HG03558 (cell line): ENCODE measurements around the gene KNDC1.
"Not testable (repeated sequence)": the region's sequence is repeated elsewhere in the genome, so short reads cannot be mapped to it uniquely, and the experiment has no call there.

Source experiments
- ATAC-seq: cut with Tn5 transposase; IDR thresholded peaks from one replicate; pipeline ENCODE4 v1.9.1; 2021; ENCODE audit warnings: moderate number of reproducible peaks; ENCODE audit not compliant: unreplicated experiment; ENCODE audit errors: extremely low read depth

Gene KNDC1

GRCh38 chr10:133234796-133235195 lies 74.8 kb downstream of the KNDC1 start:
- not testable (repeated sequence) for ATAC-seq

- ATAC-seq: no peak
These were observed 75.3 kb downstream of the KNDC1 start for GRCh38 chr10:133235265-133235855.

GRCh38 chr10:133235932-133236331 lies 75.9 kb downstream of the KNDC1 start:
- no peak for ATAC-seq

- no peak for ATAC-seq
These were observed 76.6 kb downstream of the KNDC1 start for GRCh38 chr10:133236401-133237240.

DNA sequence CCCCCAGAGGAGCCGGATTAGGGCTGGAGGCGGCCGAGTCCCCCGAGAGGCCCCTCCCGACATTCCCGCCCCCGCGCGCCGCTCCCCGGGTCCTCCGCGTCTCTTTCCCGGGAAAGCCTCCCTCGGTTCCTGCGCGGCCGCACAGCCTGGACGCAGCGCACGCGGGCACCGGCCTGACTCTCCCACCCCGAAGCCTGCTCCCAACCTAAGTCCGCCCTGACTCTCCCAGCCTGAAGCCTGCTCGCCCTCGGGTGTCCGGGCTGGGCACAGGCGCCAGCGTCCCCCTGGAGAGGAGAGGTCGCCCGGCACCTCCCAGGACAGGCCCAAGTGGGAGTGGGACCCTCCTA lies 77.2 kb downstream of the KNDC1 start:
- ATAC-seq: no peak

- no peak for ATAC-seq
These were observed 77.8 kb downstream of the KNDC1 start, which contains the start of gene VENTX for GRCh38 chr10:133237588-133238465. VENTX (plus strand) TSS chr10:133237855; CDS start chr10:133237915, 60 bp downstream.

DNA sequence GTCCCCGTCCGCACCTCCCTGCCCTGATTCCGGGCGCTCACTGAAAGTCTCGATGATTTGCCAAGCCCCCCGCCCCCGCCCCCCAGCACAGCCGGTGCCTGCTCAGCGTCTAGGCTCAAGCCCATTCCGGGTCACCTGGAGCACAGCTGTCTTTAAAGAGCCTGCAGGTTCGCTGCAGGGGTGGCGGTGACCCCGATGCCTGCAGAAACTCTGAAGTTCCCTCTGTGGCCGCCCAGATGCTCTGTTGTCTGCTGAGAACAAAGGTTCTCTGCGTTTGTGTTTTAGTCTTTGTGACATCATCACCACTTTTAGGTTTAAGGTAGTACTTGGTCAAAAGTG lies 78.4 kb downstream of the KNDC1 start:
- ATAC-seq: no peak

DNA sequence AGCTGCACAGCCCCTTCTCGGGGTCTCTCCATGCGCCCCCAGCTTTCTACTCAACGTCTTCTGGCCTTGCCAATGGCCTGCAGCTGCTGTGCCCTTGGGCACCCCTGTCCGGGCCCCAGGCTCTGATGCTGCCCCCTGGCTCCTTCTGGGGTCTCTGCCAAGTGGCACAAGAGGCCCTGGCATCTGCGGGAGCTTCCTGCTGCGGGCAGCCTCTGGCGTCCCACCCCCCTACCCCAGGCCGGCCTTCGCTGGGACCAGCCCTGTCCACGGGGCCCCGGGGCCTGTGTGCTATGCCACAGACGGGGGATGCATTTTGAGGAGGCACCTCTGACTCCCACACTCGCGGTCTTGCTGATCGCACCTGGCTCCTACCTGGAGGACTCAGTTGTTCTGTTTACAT lies 80.0 kb downstream of the KNDC1 start:
- ATAC-seq: no peak

DNA sequence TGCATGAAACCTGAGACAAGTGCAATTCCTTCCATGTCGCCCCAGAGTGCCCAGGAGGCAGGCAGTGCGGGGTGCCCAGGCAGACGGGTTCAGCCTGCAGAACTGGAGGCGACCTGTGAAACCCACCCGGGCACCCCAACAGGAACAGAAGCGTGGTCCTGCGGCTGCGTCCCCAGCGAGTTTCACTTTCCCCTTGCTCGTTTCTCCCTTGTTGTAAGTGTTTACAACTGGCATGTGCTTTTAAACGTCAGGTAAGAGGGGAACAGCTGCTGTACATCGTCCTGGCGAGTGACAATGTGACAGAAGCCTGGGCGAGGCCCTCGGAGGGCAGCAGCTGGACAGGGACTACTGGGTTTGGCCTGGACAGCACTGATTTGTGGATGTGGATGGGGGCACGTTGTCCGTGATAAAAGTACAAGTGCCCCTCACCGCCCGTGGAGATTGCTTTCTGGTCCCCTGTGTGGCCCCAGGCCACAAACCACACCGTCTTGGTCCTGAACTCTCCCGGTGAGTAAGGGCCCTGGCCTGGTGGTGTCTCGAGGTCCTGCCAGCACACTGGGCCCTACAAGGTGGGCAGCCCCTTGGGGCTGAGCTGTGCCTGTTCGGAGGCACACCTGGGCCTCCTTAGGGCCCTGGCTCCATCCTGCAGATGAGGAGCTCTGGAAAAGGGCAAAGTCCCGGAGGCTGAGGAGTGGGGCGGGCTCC lies 81.6 kb downstream of the KNDC1 start:
- ATAC-seq: no peak

DNA sequence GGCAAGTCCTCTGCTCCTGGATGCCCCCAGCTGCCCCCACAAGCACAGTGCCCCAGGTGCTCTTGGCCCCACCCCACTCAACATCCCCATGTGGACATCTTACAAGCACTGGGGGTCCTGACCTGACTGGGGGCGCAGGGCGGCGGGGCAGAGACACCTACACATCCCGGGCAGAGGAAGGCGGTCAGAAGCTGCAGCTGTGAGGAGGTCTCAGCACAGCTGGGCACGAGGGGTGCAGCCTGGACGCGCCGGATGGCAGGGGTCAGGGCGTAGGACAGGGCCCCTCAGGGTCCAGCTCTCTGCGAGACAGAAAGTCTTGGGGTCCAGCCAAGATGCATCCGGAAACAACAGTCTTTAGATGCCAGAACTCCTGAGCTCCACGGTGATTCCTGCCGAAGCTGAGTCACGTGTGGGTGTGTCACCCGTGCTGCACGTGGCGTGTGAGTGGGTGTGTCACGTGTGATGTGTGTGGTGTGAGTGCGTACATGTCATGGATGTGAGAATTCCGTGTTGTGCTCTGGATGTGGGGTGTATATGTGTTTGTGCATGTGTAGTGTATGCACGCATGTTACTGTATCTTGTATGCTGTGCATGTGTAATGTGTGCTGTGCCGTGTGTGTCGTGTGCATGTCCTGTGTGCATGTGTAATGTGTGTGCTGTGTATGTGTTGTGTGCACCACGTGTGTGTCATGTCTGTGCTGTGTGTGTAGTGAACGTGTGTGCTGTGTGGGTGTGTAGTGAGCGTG lies 82.8 kb downstream of the KNDC1 start:
- no peak for ATAC-seq

DNA sequence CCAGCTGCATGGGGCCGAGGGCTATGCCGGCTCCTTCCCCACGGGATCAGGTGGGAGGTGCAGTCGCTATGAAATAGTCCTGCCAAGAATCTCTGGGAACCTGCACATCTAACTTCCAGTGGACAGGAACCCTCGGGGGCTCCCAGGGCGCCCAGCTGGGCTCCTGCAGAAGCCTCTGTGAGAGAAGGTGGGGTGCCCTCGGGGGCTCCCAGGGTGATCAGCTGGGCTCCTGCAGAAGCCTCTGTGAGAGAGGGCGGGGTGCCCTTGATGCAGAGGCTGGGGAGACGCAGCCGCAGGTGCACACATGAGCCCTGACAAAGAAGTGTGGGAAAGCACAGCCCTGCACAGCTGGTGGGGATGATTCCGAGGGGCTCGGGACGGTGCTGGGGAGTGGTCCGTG lies 83.6 kb downstream of the KNDC1 start:
- ATAC-seq: no peak

DNA sequence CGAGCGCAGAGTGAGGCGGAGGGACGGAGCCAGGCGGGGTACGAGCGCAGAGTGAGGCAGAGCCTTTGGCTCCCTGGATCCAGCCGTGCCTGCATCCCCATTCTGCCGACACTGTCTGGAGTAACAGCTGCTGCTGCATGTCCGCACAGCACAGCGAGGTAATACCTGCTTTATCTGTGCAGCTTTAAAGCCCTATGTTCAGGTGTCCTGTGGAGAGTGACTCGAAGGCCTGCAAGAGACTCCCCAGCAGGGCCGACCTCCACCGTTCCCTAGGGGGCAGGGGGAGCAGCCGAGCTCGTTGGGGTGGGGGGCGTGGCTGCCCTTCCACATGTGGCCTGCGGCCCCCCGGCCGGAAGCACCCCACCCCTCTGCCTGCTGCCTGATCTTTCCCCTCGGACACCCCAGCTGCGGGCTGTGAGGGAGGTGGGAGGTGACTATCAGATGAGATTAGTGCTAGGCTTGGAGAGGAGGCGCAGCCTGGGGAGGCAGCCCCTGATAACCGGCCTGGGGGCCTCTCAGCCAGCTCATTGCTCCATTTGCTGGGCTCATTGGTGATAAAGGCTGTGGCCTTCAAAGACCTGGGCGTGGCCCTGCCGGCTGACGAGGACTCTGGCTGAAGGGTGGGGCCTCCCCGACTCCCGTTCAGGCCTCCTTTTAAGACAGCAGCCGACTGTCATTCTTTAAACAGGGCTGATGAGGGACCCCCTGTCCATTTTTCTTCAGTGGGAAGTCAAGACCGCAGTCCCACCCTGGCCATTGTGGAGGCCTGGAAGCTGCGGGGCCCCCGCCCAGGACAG lies 85.6 kb downstream of the KNDC1 start:
- ATAC-seq: no peak

GRCh38 chr10:133246236-133246626 lies 86.2 kb downstream of the KNDC1 start:
- no peak for ATAC-seq

DNA sequence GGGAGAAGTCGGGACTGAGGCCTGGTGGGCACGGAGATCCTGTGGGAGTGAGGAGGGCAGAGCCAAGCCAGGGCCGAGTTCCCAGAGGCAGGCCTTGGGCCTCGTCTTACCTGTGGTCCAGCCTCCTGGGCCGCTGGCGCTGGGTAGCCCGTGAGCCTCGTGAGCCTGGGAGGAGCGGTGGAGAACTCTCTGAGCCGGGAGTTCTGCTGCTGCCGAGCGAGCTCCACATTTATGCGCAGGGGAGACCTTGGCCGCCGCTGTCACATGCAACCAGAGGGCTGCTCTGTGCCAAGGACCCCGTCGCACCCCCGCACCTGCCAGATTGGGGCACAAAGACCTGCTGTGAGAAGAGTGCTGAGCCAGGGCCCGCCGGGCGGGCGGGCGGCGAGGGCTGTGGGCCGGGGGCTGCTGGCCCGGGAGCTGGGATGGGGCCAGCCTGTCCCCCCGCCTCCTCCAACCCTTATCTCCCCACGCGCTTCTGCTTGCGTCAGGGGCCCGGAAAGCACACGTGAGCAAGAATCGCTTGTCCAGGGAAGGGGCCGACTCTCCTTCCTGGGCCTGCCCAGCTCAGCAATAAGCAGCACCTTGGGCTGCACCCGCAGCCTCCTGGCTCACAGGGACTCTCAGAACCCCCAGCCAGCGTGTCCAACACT lies 87.8 kb downstream of the KNDC1 start:
- ATAC-seq: no peak

DNA sequence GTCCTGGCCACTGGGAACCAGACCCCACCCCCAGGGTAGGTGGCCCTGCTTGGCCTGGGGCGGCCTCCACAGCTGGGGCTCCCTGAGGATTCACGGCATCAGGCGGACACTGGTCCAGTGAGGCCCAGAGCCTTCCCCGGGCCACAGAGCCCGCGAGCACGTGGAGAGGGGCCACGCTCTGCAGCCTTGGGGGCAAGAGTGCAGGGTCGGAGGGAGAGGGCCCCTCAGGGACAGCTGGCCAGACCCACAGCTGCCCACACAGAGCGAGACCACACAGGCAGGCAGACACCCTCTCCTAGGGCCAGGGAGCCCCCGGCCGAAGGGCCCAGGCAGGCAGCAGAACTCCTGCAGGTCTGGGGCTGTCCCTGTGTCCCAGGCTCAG lies 88.3 kb downstream of the KNDC1 start:
- no peak for ATAC-seq

DNA sequence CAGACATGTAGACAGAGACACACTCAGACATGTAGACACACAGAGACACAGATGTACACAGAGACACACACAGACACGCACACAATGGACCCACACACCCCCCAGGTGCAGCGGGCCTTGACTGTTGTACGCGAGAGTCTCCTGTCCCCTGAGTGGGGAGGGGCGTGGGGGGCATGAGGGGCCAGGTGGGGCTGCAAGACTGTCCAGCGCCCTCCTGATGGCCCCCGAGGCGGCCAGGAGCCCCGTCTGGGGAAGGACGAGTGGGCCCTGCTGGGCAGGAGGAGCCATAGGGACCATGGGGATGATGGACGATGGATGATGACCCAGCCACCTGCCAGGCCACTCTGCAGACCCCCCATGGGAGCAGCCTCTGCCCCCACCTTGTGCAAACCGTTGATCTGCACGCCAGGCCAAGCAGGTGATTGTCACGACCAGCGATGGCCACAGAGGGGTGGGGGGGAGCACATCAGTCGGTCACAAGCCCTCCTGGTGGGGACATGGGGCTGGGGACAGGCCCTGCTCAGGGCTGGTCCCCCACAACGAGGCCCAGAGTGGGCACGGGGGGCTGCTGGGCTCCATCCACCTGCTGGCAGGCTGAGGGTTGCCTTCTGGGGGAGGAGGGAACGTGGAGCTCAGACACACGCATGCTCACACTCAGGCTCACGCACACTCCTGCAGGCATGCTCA lies 89.2 kb downstream of the KNDC1 start:
- no peak for ATAC-seq

GRCh38 chr10:133249975-133250754 lies 90.1 kb downstream of the KNDC1 start:
- no peak for ATAC-seq
